ENCODE measurements around the gene SPATA31C2. TPM values are rescaled to one million over a fixed set of nuclear protein-coding genes. Genes with fewer than 3 reads are reported as not detected.
"Not testable (repeated sequence)": the region's sequence is repeated elsewhere in the genome, so short reads cannot be mapped to it uniquely, and the experiment has no call there.

Gene SPATA31C2
- polyA plus RNA-seq, 1 experiment = not detected

GRCh38 chr9:88114968-88115612 lies 23.2 kb downstream of the SPATA31C2 start:
- POLR2A ChIA-PET; H3K4me3 ChIP-seq (ENCODE audit: low read depth, low read length); CTCF ChIA-PET; H3K36me3 ChIP-seq (ENCODE audit: control insufficient read depth, insufficient read depth, low read length); DNase-seq (ENCODE audit: low read depth); H3K27me3 ChIP-seq (ENCODE audit: control insufficient read depth, insufficient read depth, low read length): not testable (repeated sequence)

DNA sequence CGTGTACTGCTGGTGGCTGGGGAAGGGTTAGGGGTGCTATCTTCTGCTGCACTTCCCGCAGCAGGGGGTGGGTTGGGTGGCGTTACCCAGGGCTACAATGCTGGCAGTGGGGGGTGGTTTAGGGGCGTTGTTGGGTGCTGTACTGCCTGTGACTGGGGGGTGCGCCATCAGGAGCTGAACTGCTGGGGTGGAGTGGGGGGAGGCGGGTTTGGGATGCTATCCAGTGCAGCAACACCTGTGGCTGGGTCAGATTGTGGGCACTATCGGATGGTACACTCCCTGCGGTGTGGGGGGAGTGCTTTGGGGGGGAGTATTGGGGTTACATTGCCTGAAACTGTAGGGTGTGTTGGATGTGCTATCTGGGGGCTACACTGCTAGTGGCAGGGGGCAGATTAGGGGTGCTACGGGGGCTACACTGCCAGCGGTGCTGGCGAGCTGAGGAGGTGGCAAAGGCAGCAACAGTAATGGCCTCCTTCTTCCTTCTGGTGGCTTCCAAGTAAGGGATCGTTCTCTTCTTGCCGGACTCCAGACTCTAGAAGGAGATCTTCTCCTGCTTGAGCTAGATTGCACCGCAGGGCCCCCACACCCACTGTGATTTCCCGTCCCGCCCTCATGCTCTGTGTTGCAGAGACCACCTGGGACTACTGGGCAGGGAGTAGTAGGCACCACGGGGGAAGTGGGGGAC lies 23.9 kb downstream of the SPATA31C2 start:
- H3K36me3 ChIP-seq (ENCODE audit: control insufficient read depth, insufficient read depth, low read length); POLR2A ChIA-PET; DNase-seq (ENCODE audit: low read depth); H3K27me3 ChIP-seq (ENCODE audit: control insufficient read depth, insufficient read depth, low read length); H3K4me3 ChIP-seq (ENCODE audit: low read depth, low read length); CTCF ChIA-PET: not testable (repeated sequence)

- DNase-seq (ENCODE audit: low read depth); H3K36me3 ChIP-seq (ENCODE audit: control insufficient read depth, insufficient read depth, low read length); H3K4me3 ChIP-seq (ENCODE audit: low read depth, low read length); H3K27me3 ChIP-seq (ENCODE audit: control insufficient read depth, insufficient read depth, low read length); POLR2A ChIA-PET; CTCF ChIA-PET: not testable (repeated sequence)
Observed at GRCh38 chr9:88113156-88114130, 24.8 kb downstream of the SPATA31C2 start.

- DNase-seq (ENCODE audit: low read depth) = no peak
- Histone ChIP-seq H3K36me3 (ENCODE audit: control insufficient read depth, insufficient read depth, low read length) (no peaks in the 10 kb centered on the region), H3K4me3 (ENCODE audit: low read depth, low read length) (no peak overlapping the region), H3K27me3 (ENCODE audit: control insufficient read depth, insufficient read depth, low read length) (peaks cover 3% of the 10 kb centered on the region; the same call in 1 of the 2 replicates)
- POLR2A ChIA-PET = no interaction called here
- TF ChIP-seq, protein P1, sequence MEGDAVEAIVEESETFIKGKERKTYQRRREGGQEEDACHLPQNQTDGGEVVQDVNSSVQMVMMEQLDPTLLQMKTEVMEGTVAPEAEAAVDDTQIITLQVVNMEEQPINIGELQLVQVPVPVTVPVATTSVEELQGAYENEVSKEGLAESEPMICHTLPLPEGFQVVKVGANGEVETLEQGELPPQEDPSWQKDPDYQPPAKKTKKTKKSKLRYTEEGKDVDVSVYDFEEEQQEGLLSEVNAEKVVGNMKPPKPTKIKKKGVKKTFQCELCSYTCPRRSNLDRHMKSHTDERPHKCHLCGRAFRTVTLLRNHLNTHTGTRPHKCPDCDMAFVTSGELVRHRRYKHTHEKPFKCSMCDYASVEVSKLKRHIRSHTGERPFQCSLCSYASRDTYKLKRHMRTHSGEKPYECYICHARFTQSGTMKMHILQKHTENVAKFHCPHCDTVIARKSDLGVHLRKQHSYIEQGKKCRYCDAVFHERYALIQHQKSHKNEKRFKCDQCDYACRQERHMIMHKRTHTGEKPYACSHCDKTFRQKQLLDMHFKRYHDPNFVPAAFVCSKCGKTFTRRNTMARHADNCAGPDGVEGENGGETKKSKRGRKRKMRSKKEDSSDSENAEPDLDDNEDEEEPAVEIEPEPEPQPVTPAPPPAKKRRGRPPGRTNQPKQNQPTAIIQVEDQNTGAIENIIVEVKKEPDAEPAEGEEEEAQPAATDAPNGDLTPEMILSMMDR (IDR thresholded peaks at IDR 0.05; ENCODE audit: insufficient read depth, low read depth, low read length) = no peak
- CTCF ChIA-PET = no interaction called here
Observed at GRCh38 chr9:88110026-88110425, 28.2 kb downstream of the SPATA31C2 start.

DNA sequence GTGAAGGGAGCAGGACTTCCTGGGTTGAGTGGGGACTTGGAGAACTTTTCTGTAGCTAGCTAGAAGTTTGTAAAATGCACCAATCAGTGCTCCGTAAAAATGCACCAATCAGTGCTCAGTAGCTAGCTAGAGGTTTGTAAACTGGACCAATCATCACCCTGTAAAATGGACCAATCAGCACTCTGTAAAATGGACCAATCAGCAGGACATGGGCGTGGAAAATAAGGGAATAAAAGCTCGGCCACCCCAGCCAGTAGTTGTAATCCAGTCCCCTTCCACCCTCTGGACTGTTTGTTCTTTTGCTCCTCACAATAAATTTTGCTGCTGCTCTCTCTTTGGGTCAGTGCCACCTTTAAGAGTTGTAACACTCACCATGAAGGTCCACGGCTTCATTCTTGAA lies 29.5 kb downstream of the SPATA31C2 start:
- Histone ChIP-seq H3K36me3 (ENCODE audit: control insufficient read depth, insufficient read depth, low read length) (no peaks in the 10 kb centered on the region), H3K4me3 (ENCODE audit: low read depth, low read length) (no peak overlapping the region), H3K27me3 (ENCODE audit: control insufficient read depth, insufficient read depth, low read length) (peaks cover 3% of the 10 kb centered on the region; the same call in 1 of the 2 replicates)
- ChIA-PET CTCF (no interaction called here), POLR2A (no interaction called here)
- TF ChIP-seq, protein P1 (IDR thresholded peaks at IDR 0.05; ENCODE audit: insufficient read depth, low read depth, low read length) = no peak
- DNase-seq (ENCODE audit: low read depth) = no peak

- DNase-seq (ENCODE audit: low read depth) = peak; percentile 11
- TF ChIP-seq, protein P1 (IDR thresholded peaks at IDR 0.05; ENCODE audit: insufficient read depth, low read depth, low read length) = peak; percentile 77
- ChIA-PET CTCF (interaction anchor here (0.6 to 1.6 kb wide), 6 partner anchors 12 to 1177 kb away, joined by 3 to 5 read pairs (median 4); no protein-coding TSS in a partner anchor), POLR2A (no interaction called here)
- Histone ChIP-seq H3K36me3 (ENCODE audit: control insufficient read depth, insufficient read depth, low read length) (no peaks in the 10 kb centered on the region), H3K27me3 (ENCODE audit: control insufficient read depth, insufficient read depth, low read length) (peaks cover 3% of the 10 kb centered on the region; the same call in 1 of the 2 replicates), H3K4me3 (ENCODE audit: low read depth, low read length) (no peak overlapping the region)
Observed at GRCh38 chr9:88106492-88106891, 31.8 kb downstream of the SPATA31C2 start.

Measured in BJ (cell line).